Endothelial cell (in vitro differentiated cells): ENCODE measurements around the gene TMEM39A. TPM values are rescaled to one million over a fixed set of nuclear protein-coding genes. Genes with fewer than 3 reads are reported as not detected.

Experiments used
- DNase-seq: peaks from one replicate; pipeline ENCODE4 v3.0.0; 2021; ENCODE audit warnings: low spot score
- H3K27ac Mint-ChIP-seq: one replicate; pipeline ENCODE4 v1.8.0; 2021; ENCODE audit warnings: mixed read lengths, inconsistent platforms; ENCODE audit not compliant: unreplicated experiment
- H3K27me3 Mint-ChIP-seq: one replicate; pipeline ENCODE4 v1.8.0; 2021; ENCODE audit warnings: mild to moderate bottlenecking, moderate library complexity, mixed read lengths, inconsistent platforms; ENCODE audit not compliant: unreplicated experiment
- H3K36me3 Mint-ChIP-seq: one replicate; pipeline ENCODE4 v1.8.0; 2021; ENCODE audit warnings: mild to moderate bottlenecking, low read depth, mixed read lengths, inconsistent platforms; ENCODE audit not compliant: unreplicated experiment
- H3K4me1 Mint-ChIP-seq: one replicate; pipeline ENCODE4 v1.8.0; 2021; ENCODE audit warnings: mild to moderate bottlenecking, mixed read lengths, inconsistent platforms; ENCODE audit not compliant: unreplicated experiment
- H3K4me3 Mint-ChIP-seq: one replicate; pipeline ENCODE4 v1.8.0; 2021; ENCODE audit warnings: mild to moderate bottlenecking, mixed read lengths, inconsistent platforms; ENCODE audit not compliant: unreplicated experiment
- H3K9me3 Mint-ChIP-seq: one replicate; pipeline ENCODE4 v1.8.0; 2021; ENCODE audit warnings: mixed read lengths, inconsistent platforms; ENCODE audit not compliant: unreplicated experiment
- CTCF ChIP-seq: fragments of 200-600 bp; sonication (generic); IDR thresholded peaks from one replicate; pipeline ENCODE4 v1.5.0; 2021; ENCODE audit warnings: antibody characterized with exemption; ENCODE audit not compliant: unreplicated experiment
- total RNA-seq: library from RNA; stranded (reverse); fragmentation: NEBNext Ultra II Directional; extraction: Animal tissue kit (Norgen Biotek cat#: 25700); gene quantifications from one replicate; pipeline ENCODE4 v1.2.1, GENCODE V29; 2021; ENCODE audit not compliant: unreplicated experiment

TMEM39A gene
- total RNA-seq, 1 donor from 2014 or later, result 30.5 TPM

GRCh38 chr3:119402791-119403190 lies 60.6 kb downstream of the TMEM39A start:
- Mint-ChIP-seq H3K27me3 (peaks cover 3% of the 10 kb centered on the region), H3K36me3 (peaks cover 61% of the 10 kb centered on the region), H3K4me3 (peak overlapping the region; percentile 29), H3K4me1 (no peaks in the 10 kb centered on the region), H3K27ac (no peak overlapping the region), H3K9me3 (no peaks in the 10 kb centered on the region)
- TF ChIP-seq CTCF, result no peak
- no peak for DNase-seq

- peaks cover 3% of the 10 kb centered on the region for H3K27me3 Mint-ChIP-seq
- no peak for TF ChIP-seq CTCF
- DNase-seq, result no peak
- no peak overlapping the region for H3K27ac Mint-ChIP-seq
- H3K9me3 Mint-ChIP-seq, result no peaks in the 10 kb centered on the region
- H3K36me3 Mint-ChIP-seq, result peaks cover 58% of the 10 kb centered on the region
- peak overlapping the region; percentile 56 for H3K4me3 Mint-ChIP-seq
- no peaks in the 10 kb centered on the region for H3K4me1 Mint-ChIP-seq
Observed at GRCh38 chr3:119401503-119402440, 61.6 kb downstream of the TMEM39A start.

GRCh38 chr3:119401069-119401468 lies 62.3 kb downstream of the TMEM39A start:
- H3K4me3 Mint-ChIP-seq, result peak overlapping the region; percentile 56
- H3K27me3 Mint-ChIP-seq, result peaks cover 3% of the 10 kb centered on the region
- no peak for TF ChIP-seq CTCF
- no peaks in the 10 kb centered on the region for H3K9me3 Mint-ChIP-seq
- DNase-seq, result no peak
- H3K27ac Mint-ChIP-seq, result no peak overlapping the region
- H3K4me1 Mint-ChIP-seq, result peaks cover 2% of the 10 kb centered on the region
- H3K36me3 Mint-ChIP-seq, result peaks cover 59% of the 10 kb centered on the region

- Mint-ChIP-seq H3K4me3 (no peak overlapping the region), H3K27ac (no peak overlapping the region), H3K36me3 (peaks cover 59% of the 10 kb centered on the region), H3K27me3 (peaks cover 3% of the 10 kb centered on the region), H3K4me1 (peaks cover 7% of the 10 kb centered on the region), H3K9me3 (no peaks in the 10 kb centered on the region)
- TF ChIP-seq CTCF, result no peak
- DNase-seq, result no peak
Observed at GRCh38 chr3:119400466-119400865, 62.9 kb downstream of the TMEM39A start.

- TF ChIP-seq CTCF, result no peak
- H3K4me1 Mint-ChIP-seq, result peaks cover 7% of the 10 kb centered on the region
- no peak for DNase-seq
- peaks cover 3% of the 10 kb centered on the region for H3K27me3 Mint-ChIP-seq
- no peak overlapping the region for H3K4me3 Mint-ChIP-seq
- H3K9me3 Mint-ChIP-seq, result no peaks in the 10 kb centered on the region
- H3K27ac Mint-ChIP-seq, result no peak overlapping the region
- peaks cover 61% of the 10 kb centered on the region for H3K36me3 Mint-ChIP-seq
Observed at GRCh38 chr3:119396870-119397269, 66.5 kb downstream of the TMEM39A start.
